HG02623 (cell line): ENCODE measurements around the gene FKBP4.

Source experiments
- ATAC-seq: cut with Tn5 transposase; IDR thresholded peaks from one replicate; pipeline ENCODE4 v1.9.1; 2021; ENCODE audit warnings: moderate library complexity; ENCODE audit not compliant: unreplicated experiment

Gene FKBP4

GRCh38 chr12:2776129-2776806, 18.5 kb upstream of the FKBP4 start:
- no peak for ATAC-seq

DNA sequence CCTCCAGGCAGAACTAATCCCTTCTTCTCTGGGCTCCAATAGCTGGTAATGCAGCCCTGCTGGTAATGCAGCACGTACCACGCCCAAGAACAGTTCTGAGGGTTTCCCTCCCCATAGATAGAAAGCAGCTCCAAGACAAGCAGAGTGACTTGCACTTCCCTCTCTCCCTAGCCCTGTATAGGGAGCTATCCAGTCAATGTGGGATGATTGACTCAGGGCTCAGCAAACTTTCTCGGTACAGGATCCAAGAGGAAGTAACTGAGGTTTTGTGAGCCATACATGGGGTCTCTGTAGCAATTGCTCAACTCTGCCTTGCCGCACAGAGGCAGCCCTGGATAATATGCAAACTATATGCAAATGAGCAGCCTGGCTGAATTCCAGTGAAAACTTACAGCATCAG, 15.5 kb upstream of the FKBP4 start:
- no peak for ATAC-seq

GRCh38 chr12:2783936-2784600, 10.7 kb upstream of the FKBP4 start:
- ATAC-seq = no peak

DNA sequence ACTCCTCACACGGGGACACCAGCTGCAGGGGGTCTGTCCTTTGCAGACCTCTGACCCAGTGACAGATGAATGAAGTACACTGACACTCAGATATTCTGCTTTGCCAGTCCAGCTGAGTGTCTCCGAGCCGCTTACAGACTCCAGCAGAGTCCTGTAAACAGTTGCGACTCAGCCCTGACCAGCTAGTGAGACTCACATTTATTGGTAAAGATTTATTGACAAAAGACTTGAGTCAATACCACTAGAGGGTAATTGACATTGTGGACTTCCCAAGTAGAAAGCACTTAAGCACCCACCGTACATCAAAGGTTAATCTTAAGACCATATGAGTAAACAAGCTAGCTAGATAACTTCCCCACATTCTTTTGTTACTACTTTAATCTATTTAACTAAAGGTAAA, 9.8 kb upstream of the FKBP4 start:
- ATAC-seq = no peak

- no peak for ATAC-seq
Measured at GRCh38 chr12:2791089-2791488, 3.7 kb upstream of the FKBP4 start.

DNA sequence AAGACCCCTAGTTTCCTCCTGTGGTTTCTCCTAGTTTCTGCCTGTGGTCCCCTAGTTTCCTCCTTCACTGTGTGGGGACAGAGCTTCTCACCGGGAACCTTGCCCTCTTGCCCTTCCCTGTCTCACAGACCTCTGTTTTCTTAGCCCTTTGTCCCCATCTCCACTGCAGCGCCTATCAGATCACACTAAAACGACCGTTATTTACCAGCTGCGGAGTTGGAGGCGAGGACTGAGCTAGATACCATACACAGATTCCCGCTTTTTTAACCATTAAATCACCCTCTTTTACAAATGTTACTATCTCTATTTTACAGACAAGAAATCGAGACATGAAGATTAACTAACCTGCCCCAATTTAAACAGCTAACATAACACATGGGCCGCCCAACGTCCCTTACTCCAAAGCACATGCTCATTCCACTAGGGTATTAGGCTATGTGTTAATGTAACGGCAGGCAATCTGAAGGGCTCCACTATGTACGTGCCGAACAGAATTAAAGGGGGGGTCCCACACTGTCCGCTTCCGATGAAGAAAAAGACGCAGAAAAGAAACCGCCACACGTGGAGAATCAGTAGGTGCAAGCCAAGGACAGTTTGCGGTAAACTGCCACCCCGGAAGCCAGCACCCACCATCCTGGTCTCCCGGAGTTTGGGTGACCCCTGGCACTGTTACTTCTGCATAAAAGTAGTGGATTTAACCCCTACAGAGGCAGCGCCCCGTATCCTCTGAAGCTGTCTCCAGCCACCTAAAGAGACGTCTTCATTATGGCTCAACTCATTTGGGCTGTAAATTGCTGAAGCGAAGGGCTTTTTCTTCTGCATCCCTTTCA, 1.9 kb upstream of the FKBP4 start:
- no peak for ATAC-seq

GRCh38 chr12:2793561-2793960, 1.2 kb upstream of the FKBP4 start:
- ATAC-seq = no peak

DNA sequence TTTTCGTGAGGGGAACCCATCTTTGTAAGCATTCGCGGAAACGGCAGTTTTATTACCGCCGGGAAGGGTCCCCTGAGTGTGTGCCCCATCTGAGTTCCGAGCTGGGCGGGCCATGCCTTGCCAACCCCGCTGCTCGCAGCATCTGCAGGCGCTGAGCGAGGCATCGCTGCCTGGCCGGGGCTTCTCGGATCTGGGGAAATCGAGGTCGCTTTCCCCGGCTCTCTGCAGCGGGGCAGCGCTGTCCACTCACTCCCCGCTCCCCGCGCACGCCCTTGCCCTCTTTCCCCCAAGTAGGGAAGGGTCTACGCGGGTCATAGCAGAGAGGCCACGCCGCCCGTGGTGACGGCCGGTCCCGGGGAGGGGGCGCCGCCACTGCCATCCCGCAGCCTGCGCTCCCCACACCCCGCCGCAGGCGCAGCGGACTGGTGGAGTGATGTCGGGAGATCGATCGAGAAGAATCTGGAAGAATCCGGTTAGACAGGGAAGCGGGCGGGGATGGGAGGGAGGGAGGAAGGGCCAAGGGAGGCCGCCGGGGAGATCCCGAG, 507 bp upstream of the FKBP4 start:
- ATAC-seq = peak; percentile 2

DNA sequence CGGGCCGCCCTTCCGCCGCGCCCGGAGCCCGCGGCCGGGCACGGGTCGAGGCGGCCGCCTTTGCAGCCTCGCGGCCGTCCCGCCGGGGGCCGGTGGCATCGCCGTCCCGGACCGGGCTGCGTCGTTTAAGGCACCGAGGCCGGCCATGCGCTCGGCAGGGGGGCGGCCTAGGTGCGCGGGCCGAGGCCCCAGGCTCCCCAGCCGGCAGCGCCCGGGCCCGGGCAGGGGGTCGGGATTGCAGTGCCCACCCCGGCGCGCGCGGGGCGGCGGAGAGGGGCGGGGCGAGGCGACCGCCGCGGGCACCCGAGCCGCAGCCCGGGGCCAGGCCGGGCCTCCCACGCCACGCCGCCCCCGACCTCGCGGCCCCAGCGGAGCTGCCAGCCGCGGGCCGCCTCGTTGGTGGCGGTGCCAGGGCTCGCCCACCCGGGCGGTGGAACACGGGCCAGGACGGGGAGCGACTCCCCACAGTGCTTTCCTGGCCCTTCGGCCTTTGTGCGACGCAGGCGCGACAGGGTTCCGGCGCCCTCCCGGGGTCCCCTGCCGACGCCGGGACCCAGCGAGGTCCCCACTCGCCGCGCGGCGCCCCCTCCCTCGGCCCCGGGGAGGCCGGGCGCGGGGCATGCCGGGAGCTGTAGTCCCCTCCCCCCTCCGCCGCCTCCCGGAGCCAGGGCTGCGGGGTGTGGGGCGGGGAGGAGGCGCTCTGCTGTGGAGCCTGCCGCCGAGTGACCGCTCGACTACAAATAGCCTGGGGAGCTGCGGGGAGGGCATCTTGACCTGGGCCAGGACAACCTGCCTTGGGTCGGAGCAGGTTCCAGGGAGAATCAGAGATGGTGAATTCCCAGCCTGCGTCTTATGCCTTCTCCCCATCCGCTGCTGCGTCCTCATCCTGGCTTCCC, 769 bp downstream of the FKBP4 start:
- ATAC-seq = peak; percentile 69

GRCh38 chr12:2796187-2796666, 1.5 kb downstream of the FKBP4 start:
- no peak for ATAC-seq

- no peak for ATAC-seq
Measured at GRCh38 chr12:2797721-2798418, 3.1 kb downstream of the FKBP4 start.

DNA sequence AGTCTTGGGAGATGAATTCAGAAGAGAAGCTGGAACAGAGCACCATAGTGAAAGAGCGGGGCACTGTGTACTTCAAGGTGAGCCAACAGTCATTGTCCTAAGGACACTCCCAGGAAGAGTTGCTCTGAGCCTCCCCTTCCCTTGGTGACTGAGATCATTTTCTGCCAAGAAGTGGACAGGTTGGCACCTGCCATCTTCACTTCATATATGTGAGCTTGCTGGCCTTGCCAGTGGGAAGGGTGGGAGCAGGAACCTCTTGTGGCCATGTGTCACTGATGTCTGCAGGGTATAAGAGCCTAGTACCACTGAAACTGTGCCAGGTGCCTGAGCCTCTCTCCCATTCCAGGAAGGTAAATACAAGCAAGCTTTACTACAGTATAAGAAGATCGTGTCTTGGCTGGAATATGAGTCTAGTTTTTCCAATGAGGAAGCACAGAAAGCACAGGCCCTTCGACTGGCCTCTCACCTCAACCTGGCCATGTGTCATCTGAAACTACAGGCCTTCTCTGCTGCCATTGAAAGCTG, 5.3 kb downstream of the FKBP4 start:
- no peak for ATAC-seq

GRCh38 chr12:2801044-2801783, 6.4 kb downstream of the FKBP4 start:
- ATAC-seq = no peak

DNA sequence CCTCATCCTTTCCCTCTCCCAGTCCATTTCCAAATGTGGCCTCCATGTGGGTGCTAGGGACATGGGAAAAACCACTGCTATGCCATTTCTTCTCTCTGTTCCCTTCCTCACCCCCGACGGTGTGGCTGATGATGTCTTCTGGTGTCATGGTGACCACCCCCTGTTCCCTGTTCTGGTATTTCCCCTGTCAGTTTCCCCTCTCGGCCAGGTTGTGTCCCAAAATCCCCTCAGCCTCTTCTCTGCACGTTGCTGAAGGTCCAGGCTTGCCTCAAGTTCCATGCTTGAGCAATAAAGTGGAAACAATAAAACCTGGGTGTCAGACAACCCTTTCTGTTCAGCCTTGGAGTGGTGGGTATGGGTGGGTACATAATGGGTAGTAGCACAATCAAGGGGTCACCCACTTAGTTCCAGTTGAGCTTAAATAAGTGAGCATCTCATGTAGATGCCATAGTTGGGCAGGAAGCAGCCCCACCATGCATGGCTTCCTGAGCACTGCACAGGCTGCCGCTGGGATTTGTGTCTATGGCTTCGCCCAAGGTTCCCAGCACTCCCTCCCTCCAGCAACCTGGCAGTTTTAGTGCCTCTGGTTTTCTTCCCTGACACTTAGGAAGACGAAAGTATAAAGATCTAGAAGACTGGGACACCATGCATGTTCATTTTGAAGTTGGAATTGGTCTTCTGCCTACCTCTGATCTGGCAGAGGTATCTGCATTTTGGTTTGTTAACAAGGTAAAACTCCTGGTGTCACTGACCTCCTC, 9.0 kb downstream of the FKBP4 start:
- ATAC-seq = no peak

- ATAC-seq = no peak
Measured at GRCh38 chr12:2804393-2805142, 9.8 kb downstream of the FKBP4 start.

GRCh38 chr12:2805143-2805520, 10.4 kb downstream of the FKBP4 start:
- no peak for ATAC-seq

- no peak for ATAC-seq
Measured at GRCh38 chr12:2806700-2807099, 11.9 kb downstream of the FKBP4 start.

GRCh38 chr12:2811801-2812200, 17.0 kb downstream of the FKBP4 start:
- no peak for ATAC-seq
